Measurements from ENCODE around the gene DCLRE1B. TPM values are rescaled to one million over a fixed set of nuclear protein-coding genes. Genes with fewer than 3 reads are reported as not detected.
A peak's percentile ranks its signal among the peaks of the same experiment; 100 is the strongest.

The DCLRE1B gene
- total and polyA plus RNA-seq, 9 of the 15 experiments (the other 6 are each of a cell fraction or from before 2014, with no cell fraction given): 10.6 to 28.8 (median 17.2) TPM

DNA sequence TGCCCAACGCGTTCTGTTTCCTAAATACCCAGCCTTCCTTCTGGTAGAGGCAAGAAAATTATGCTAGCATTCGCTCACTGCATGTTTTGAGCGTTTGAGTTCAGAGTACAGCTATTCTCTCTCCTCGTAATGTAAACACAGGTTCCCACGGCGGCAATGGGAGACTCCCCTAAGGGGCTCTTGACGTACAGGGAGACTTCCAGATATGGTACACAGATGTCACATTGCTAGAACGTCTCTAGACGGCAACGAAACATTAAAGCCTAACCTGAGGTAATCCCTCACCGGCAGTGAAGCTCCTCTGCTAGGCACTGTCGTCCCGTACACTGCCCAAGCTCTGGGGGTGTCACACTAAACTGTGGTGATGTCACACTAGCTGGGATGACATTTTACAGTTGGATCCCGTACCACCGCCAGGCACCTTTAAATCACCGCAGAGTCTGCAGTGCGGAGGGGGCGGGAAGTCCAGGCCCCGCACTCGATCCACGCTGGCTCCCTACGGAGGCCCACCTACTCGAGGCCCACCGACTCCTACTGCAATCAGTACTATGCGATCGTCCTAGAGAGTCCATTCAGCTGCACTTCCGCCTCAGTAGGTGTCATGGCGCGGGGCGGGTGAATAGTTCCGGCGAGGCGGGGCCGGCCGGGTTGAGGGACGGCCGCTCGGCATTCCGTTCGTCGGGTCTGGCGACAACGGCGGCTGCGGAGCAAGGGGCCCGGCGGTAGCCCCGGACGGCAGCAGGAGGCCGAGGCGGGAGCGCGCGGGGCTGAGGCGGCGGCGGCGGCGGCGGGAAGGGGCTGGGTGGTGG, 24.0 kb downstream of the DCLRE1B start, which contains the start of gene HIPK1 (continued):
- TF ChIP-seq, protein P1, sequence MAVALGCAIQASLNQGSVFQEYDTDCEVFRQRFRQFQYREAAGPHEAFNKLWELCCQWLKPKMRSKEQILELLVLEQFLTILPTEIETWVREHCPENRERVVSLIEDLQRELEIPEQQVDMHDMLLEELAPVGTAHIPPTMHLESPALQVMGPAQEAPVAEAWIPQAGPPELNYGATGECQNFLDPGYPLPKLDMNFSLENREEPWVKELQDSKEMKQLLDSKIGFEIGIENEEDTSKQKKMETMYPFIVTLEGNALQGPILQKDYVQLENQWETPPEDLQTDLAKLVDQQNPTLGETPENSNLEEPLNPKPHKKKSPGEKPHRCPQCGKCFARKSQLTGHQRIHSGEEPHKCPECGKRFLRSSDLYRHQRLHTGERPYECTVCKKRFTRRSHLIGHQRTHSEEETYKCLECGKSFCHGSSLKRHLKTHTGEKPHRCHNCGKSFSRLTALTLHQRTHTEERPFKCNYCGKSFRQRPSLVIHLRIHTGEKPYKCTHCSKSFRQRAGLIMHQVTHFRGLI (CRISPR knock-in tag; IDR thresholded peaks at IDR 0.05): no peak
- no peak for TF ChIP-seq ZNF124 (CRISPR knock-in tag; IDR thresholded peaks at IDR 0.05)
- TF ChIP-seq ZFP1 (CRISPR knock-in tag; IDR thresholded peaks at IDR 0.05): no peak
- TF ChIP-seq, protein P2, sequence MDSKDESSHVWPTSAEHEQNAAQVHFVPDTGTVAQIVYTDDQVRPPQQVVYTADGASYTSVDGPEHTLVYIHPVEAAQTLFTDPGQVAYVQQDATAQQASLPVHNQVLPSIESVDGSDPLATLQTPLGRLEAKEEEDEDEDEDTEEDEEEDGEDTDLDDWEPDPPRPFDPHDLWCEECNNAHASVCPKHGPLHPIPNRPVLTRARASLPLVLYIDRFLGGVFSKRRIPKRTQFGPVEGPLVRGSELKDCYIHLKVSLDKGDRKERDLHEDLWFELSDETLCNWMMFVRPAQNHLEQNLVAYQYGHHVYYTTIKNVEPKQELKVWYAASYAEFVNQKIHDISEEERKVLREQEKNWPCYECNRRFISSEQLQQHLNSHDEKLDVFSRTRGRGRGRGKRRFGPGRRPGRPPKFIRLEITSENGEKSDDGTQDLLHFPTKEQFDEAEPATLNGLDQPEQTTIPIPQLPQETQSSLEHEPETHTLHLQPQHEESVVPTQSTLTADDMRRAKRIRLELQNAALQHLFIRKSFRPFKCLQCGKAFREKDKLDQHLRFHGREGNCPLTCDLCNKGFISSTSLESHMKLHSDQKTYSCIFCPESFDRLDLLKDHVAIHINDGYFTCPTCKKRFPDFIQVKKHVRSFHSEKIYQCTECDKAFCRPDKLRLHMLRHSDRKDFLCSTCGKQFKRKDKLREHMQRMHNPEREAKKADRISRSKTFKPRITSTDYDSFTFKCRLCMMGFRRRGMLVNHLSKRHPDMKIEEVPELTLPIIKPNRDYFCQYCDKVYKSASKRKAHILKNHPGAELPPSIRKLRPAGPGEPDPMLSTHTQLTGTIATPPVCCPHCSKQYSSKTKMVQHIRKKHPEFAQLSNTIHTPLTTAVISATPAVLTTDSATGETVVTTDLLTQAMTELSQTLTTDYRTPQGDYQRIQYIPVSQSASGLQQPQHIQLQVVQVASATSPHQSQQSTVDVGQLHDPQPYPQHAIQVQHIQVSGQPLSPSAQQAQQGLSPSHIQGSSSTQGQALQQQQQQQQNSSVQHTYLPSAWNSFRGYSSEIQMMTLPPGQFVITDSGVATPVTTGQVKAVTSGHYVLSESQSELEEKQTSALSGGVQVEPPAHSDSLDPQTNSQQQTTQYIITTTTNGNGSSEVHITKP (IDR thresholded peaks at IDR 0.05; ENCODE audit: partially characterized antibody): peak; percentile 96
- TF ChIP-seq, protein P3, sequence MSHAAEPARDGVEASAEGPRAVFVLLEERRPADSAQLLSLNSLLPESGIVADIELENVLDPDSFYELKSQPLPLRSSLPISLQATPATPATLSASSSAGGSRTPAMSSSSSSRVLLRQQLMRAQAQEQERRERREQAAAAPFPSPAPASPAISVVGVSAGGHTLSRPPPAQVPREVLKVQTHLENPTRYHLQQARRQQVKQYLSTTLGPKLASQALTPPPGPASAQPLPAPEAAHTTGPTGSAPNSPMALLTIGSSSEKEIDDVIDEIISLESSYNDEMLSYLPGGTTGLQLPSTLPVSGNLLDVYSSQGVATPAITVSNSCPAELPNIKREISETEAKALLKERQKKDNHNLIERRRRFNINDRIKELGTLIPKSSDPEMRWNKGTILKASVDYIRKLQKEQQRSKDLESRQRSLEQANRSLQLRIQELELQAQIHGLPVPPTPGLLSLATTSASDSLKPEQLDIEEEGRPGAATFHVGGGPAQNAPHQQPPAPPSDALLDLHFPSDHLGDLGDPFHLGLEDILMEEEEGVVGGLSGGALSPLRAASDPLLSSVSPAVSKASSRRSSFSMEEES (CRISPR knock-in tag; IDR thresholded peaks at IDR 0.05): no peak
- 0 out of 2 replicates have a peak, but pooled peaks have one; percentile 18 for TF ChIP-seq POLR2AphosphoS2 (IDR thresholded peaks at IDR 0.05; ENCODE audit: low read length)
- TF ChIP-seq, protein P4, sequence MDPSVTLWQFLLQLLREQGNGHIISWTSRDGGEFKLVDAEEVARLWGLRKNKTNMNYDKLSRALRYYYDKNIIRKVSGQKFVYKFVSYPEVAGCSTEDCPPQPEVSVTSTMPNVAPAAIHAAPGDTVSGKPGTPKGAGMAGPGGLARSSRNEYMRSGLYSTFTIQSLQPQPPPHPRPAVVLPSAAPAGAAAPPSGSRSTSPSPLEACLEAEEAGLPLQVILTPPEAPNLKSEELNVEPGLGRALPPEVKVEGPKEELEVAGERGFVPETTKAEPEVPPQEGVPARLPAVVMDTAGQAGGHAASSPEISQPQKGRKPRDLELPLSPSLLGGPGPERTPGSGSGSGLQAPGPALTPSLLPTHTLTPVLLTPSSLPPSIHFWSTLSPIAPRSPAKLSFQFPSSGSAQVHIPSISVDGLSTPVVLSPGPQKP (CRISPR knock-in tag; IDR thresholded peaks at IDR 0.05): no peak
- TF ChIP-seq, protein P5, sequence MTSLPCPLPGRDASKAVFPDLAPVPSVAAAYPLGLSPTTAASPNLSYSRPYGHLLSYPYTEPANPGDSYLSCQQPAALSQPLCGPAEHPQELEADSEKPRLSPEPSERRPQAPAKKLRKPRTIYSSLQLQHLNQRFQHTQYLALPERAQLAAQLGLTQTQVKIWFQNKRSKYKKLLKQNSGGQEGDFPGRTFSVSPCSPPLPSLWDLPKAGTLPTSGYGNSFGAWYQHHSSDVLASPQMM (CRISPR knock-in tag; IDR thresholded peaks at IDR 0.05): no peak
- peak; percentile 78 for TF ChIP-seq ASH1L (IDR thresholded peaks at IDR 0.05; ENCODE audit: borderline replicate concordance, low read depth, partially characterized antibody)
- TF ChIP-seq ZSCAN32 (CRISPR knock-in tag; IDR thresholded peaks at IDR 0.05): no peak
- 0 out of 2 replicates have a peak, but pooled peaks have one; percentile 7 for TF ChIP-seq TEAD4 (IDR thresholded peaks at IDR 0.05; ENCODE audit: low read length)
- TF ChIP-seq TEAD4 (CRISPR knock-in tag; IDR thresholded peaks at IDR 0.05; ENCODE audit: borderline replicate concordance): peak; percentile 70; the same call in 1 of the 2 replicates
- peak; percentile 80; the same call in 1 of the 2 replicates for TF ChIP-seq DIDO1 (tag; IDR thresholded peaks at IDR 0.05; ENCODE audit: low read depth)
- TF ChIP-seq ZFP30 (CRISPR knock-in tag; IDR thresholded peaks at IDR 0.05; ENCODE audit: borderline replicate concordance): no peak
- no peak for TF ChIP-seq RFX7 (CRISPR knock-in tag; IDR thresholded peaks at IDR 0.05)
- no peak for TF ChIP-seq PCBP2 (IDR thresholded peaks at IDR 0.05; ENCODE audit: low read depth, low read length, poor library complexity, severe bottlenecking)

Measured in K562 (cell line).